ENCODE data around the gene P4HTM. TPM values are rescaled to one million over a fixed set of nuclear protein-coding genes. Genes with fewer than 3 reads are reported as not detected.

P4HTM gene
- total and polyA plus RNA-seq, 2 of the 8 experiments (the other 6 are each of a cell fraction or from before 2014, with no cell fraction given), result 19.1 to 25.4 TPM

DNA sequence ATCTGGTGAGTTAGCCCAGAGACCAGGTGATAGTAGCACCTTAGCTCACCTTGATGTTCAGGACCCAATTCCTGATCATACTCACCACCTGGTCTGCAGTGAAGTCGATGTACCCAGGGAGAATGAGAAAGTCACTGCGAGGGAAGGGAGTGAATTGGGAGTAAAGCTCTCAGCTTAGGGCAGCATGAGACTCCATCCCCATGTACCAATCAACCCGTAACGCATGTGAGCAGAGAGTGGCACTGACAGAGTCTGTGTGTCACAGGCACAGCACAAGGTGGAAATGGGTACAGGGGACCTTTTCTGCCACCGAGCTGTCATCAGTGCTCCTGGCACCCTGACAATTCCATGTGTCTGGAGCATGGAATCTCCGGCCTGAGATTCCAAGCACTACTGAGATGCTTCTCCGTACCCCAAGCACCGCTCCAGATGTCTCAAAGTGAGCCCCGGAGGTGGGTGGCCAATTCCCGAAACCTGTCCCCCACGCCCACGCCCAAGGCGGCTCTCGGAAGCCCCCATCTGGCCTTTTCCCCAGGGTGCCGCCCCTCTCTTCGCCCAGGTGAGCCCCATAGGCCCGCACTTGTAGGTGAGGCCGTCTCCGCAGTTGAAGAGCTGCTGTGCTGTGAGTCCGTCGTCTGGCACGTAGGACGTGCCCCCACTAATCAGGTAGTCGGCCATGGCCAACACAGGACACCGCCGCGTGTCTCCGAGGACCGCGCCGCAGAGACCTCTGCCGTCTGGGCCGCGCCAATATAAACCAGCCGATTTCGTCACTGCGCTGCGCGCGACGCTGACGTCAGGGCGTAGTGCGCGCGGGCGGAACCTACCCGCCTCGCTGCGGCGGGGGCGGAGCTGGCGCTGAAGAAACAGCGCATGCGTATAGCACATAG, 38.9 kb downstream of the P4HTM start, which contains the start of gene IMPDH2 (continued):
- TF ChIP-seq, protein P1, sequence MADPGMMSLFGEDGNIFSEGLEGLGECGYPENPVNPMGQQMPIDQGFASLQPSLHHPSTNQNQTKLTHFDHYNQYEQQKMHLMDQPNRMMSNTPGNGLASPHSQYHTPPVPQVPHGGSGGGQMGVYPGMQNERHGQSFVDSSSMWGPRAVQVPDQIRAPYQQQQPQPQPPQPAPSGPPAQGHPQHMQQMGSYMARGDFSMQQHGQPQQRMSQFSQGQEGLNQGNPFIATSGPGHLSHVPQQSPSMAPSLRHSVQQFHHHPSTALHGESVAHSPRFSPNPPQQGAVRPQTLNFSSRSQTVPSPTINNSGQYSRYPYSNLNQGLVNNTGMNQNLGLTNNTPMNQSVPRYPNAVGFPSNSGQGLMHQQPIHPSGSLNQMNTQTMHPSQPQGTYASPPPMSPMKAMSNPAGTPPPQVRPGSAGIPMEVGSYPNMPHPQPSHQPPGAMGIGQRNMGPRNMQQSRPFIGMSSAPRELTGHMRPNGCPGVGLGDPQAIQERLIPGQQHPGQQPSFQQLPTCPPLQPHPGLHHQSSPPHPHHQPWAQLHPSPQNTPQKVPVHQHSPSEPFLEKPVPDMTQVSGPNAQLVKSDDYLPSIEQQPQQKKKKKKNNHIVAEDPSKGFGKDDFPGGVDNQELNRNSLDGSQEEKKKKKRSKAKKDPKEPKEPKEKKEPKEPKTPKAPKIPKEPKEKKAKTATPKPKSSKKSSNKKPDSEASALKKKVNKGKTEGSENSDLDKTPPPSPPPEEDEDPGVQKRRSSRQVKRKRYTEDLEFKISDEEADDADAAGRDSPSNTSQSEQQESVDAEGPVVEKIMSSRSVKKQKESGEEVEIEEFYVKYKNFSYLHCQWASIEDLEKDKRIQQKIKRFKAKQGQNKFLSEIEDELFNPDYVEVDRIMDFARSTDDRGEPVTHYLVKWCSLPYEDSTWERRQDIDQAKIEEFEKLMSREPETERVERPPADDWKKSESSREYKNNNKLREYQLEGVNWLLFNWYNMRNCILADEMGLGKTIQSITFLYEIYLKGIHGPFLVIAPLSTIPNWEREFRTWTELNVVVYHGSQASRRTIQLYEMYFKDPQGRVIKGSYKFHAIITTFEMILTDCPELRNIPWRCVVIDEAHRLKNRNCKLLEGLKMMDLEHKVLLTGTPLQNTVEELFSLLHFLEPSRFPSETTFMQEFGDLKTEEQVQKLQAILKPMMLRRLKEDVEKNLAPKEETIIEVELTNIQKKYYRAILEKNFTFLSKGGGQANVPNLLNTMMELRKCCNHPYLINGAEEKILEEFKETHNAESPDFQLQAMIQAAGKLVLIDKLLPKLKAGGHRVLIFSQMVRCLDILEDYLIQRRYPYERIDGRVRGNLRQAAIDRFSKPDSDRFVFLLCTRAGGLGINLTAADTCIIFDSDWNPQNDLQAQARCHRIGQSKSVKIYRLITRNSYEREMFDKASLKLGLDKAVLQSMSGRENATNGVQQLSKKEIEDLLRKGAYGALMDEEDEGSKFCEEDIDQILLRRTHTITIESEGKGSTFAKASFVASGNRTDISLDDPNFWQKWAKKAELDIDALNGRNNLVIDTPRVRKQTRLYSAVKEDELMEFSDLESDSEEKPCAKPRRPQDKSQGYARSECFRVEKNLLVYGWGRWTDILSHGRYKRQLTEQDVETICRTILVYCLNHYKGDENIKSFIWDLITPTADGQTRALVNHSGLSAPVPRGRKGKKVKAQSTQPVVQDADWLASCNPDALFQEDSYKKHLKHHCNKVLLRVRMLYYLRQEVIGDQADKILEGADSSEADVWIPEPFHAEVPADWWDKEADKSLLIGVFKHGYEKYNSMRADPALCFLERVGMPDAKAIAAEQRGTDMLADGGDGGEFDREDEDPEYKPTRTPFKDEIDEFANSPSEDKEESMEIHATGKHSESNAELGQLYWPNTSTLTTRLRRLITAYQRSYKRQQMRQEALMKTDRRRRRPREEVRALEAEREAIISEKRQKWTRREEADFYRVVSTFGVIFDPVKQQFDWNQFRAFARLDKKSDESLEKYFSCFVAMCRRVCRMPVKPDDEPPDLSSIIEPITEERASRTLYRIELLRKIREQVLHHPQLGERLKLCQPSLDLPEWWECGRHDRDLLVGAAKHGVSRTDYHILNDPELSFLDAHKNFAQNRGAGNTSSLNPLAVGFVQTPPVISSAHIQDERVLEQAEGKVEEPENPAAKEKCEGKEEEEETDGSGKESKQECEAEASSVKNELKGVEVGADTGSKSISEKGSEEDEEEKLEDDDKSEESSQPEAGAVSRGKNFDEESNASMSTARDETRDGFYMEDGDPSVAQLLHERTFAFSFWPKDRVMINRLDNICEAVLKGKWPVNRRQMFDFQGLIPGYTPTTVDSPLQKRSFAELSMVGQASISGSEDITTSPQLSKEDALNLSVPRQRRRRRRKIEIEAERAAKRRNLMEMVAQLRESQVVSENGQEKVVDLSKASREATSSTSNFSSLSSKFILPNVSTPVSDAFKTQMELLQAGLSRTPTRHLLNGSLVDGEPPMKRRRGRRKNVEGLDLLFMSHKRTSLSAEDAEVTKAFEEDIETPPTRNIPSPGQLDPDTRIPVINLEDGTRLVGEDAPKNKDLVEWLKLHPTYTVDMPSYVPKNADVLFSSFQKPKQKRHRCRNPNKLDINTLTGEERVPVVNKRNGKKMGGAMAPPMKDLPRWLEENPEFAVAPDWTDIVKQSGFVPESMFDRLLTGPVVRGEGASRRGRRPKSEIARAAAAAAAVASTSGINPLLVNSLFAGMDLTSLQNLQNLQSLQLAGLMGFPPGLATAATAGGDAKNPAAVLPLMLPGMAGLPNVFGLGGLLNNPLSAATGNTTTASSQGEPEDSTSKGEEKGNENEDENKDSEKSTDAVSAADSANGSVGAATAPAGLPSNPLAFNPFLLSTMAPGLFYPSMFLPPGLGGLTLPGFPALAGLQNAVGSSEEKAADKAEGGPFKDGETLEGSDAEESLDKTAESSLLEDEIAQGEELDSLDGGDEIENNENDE (IDR thresholded peaks at IDR 0.05; ENCODE audit: insufficient replicate concordance, low read length), result no peak
- TF ChIP-seq KDM4A (IDR thresholded peaks at IDR 0.05; ENCODE audit: low read depth, low read length, severe bottlenecking) (peak; percentile 90), CREB1 (IDR thresholded peaks at IDR 0.05) (peak; percentile 99), TCF12 (IDR thresholded peaks at IDR 0.05; ENCODE audit: low read depth, low read length) (no peak), HDAC2 (IDR thresholded peaks at IDR 0.05; ENCODE audit: borderline replicate concordance in 1 of 2, low read depth in 2 of 2, low read length in 2 of 2) (peak in 1 of 2 experiments; percentile 71; a peak in 1 of 4 replicates), SP1 (IDR thresholded peaks at IDR 0.05; ENCODE audit: low read depth, low read length) (peak; percentile 65), MAFK (IDR thresholded peaks at IDR 0.05; ENCODE audit: low read depth, low read length) (no peak), KDM5A (IDR thresholded peaks at IDR 0.05; ENCODE audit: low read length) (0 out of 2 replicates have a peak, but pooled peaks have one; percentile 35), TAF1 (IDR thresholded peaks at IDR 0.05; ENCODE audit: low read depth, low read length) (peak; percentile 90)
- TF ChIP-seq, protein P2, sequence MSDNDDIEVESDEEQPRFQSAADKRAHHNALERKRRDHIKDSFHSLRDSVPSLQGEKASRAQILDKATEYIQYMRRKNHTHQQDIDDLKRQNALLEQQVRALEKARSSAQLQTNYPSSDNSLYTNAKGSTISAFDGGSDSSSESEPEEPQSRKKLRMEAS (IDR thresholded peaks at IDR 0.05), result peak; percentile 94

All from H1 (cell line).